Measurements from ENCODE around the gene TIGAR. TPM values are rescaled to one million over a fixed set of nuclear protein-coding genes. Genes with fewer than 3 reads are reported as not detected.

TIGAR gene
- total RNA-seq, 1 experiment from 2014 or later, result 27.5 TPM

- H4K91ac ChIP-seq (ENCODE audit: insufficient read length, low read depth, low read length), result no peak overlapping the region
- no peaks in the 10 kb centered on the region for H3K9me3 ChIP-seq (ENCODE audit: control insufficient read depth, low read depth, low read length)
- H2AFZ ChIP-seq (ENCODE audit: low read length), result no peak overlapping the region
- H2AK5ac ChIP-seq (ENCODE audit: insufficient read length, low read length), result no peak overlapping the region
- H2BK12ac ChIP-seq (ENCODE audit: insufficient read length, low read depth, low read length), result no peak overlapping the region
- H3K56ac ChIP-seq (ENCODE audit: insufficient read length, low read depth, low read length), result no peak overlapping the region
- Mint-ChIP-seq H3K36me3 (ENCODE audit: insufficient read depth in 1 of 3, low read depth in 3 of 3) (peaks cover 79 to 83% (median 80%) of the 10 kb centered on the region in 3 experiments), H3K4me1 (peaks cover 33 to 41% of the 10 kb centered on the region in 2 experiments), H3K27ac (peak overlapping the region in 2 of 3 experiments; percentile 60 to 86; a peak in 2 of 7 replicates), H3K9me3 (peaks cover 0 to 3% of the 10 kb centered on the region in 2 experiments; a peak in 1 of 5 replicates), H3K27me3 (ENCODE audit: low read depth) (peaks cover 8% of the 10 kb centered on the region), H3K4me3 (no peak overlapping the region; a peak in 1 of 5 replicates)
- no peak overlapping the region for H2BK15ac ChIP-seq (ENCODE audit: low read depth, low read length)
- no CpG with 5 or more reads among the region's 10 CpGs for WGBS (ENCODE audit: extremely low coverage, insufficient read length, low lambda C conversion rate)
- H3K79me2 ChIP-seq (ENCODE audit: insufficient read depth, low read length), result peaks cover 16% of the 10 kb centered on the region
- H3K4me2 ChIP-seq (ENCODE audit: insufficient read depth, insufficient read length, low read length), result no peak overlapping the region
- H3K4me1 ChIP-seq (ENCODE audit: insufficient read depth, low read length), result peaks cover 9% of the 10 kb centered on the region
- no peak overlapping the region for H2BK120ac ChIP-seq (ENCODE audit: low read depth, low read length, poor library complexity, severe bottlenecking)
- no peak overlapping the region for H3K23ac ChIP-seq (ENCODE audit: insufficient read length, low read depth, low read length)
- H2BK20ac ChIP-seq (ENCODE audit: low read depth, low read length, poor library complexity, severe bottlenecking), result no peak overlapping the region
- H3K4ac ChIP-seq (ENCODE audit: low read depth, low read length), result no peak overlapping the region
- no peak overlapping the region for H3K9ac ChIP-seq (ENCODE audit: extremely low read depth, insufficient read length, low read length)
- TF ChIP-seq, protein P1, sequence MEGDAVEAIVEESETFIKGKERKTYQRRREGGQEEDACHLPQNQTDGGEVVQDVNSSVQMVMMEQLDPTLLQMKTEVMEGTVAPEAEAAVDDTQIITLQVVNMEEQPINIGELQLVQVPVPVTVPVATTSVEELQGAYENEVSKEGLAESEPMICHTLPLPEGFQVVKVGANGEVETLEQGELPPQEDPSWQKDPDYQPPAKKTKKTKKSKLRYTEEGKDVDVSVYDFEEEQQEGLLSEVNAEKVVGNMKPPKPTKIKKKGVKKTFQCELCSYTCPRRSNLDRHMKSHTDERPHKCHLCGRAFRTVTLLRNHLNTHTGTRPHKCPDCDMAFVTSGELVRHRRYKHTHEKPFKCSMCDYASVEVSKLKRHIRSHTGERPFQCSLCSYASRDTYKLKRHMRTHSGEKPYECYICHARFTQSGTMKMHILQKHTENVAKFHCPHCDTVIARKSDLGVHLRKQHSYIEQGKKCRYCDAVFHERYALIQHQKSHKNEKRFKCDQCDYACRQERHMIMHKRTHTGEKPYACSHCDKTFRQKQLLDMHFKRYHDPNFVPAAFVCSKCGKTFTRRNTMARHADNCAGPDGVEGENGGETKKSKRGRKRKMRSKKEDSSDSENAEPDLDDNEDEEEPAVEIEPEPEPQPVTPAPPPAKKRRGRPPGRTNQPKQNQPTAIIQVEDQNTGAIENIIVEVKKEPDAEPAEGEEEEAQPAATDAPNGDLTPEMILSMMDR (conservative IDR thresholded peaks at IDR 0.05), result no peak
- peaks cover 2% of the 10 kb centered on the region for H4K20me1 ChIP-seq (ENCODE audit: control insufficient read depth, insufficient read depth, insufficient read length)
- no peak overlapping the region for H2BK5ac ChIP-seq (ENCODE audit: insufficient read length, low read length)
- no peak overlapping the region for H4K8ac ChIP-seq (replicated peaks; ENCODE audit: insufficient read length, low read depth, low read length)
- H3K23me2 ChIP-seq (ENCODE audit: insufficient read length, low read depth, low read length, poor library complexity, severe bottlenecking), result peaks cover 12% of the 10 kb centered on the region
- no peak overlapping the region for H3K14ac ChIP-seq (ENCODE audit: insufficient read depth, low read length)
- H4K5ac ChIP-seq (ENCODE audit: insufficient read length, low read depth, low read length), result no peak overlapping the region
- no peak overlapping the region for H3K27ac ChIP-seq (ENCODE audit: insufficient read length, low read depth, low read length)
- H3K79me1 ChIP-seq (ENCODE audit: insufficient read depth, low read depth, low read length, poor library complexity, severe bottlenecking), result peaks cover 2% of the 10 kb centered on the region
- no peaks in the 10 kb centered on the region for H3K27me3 ChIP-seq (ENCODE audit: insufficient read depth, low read length)
- no peak overlapping the region for H3T11ph ChIP-seq (ENCODE audit: low read length)
- no peak overlapping the region for H3K18ac ChIP-seq (ENCODE audit: insufficient read length, low read depth, low read length)
- no peak for DNase-seq
These were observed 41.8 kb upstream of the TIGAR start for GRCh38 chr12:4279198-4279690.
